HUES48 (cell line): ENCODE data around the gene ZNF558.
"Not testable (repeated sequence)": the region's sequence is repeated elsewhere in the genome, so short reads cannot be mapped to it uniquely, and the experiment has no call there.

Experiments
- H3K27ac ChIP-seq: one replicate; pipeline ENCODE4 v1.7.0; 2013; ENCODE audit warnings: low read depth, low read length, inconsistent platforms
- H3K27me3 ChIP-seq: 2 replicates; pipeline ENCODE4 v1.6.1; 2013; ENCODE audit warnings: mild to moderate bottlenecking, low read length; ENCODE audit not compliant: control insufficient read depth, insufficient read depth
- H3K36me3 ChIP-seq: 2 replicates; pipeline ENCODE4 v1.6.1; 2013; ENCODE audit warnings: low read length; ENCODE audit not compliant: control insufficient read depth, insufficient read depth
- H3K4me1 ChIP-seq: 2 replicates; pipeline ENCODE4 v1.6.1; 2013; ENCODE audit warnings: mild to moderate bottlenecking, low read length; ENCODE audit not compliant: control insufficient read depth, insufficient read depth
- H3K4me3 ChIP-seq: 2 replicates; pipeline ENCODE4 v1.5.1; 2013; ENCODE audit warnings: mild to moderate bottlenecking, low read depth, low read length
- H3K9ac ChIP-seq: 2 replicates; pipeline ENCODE4 v1.6.1; 2013; ENCODE audit warnings: mild to moderate bottlenecking, low read depth, low read length, moderate library complexity
- H3K9me3 ChIP-seq: 2 replicates; pipeline ENCODE4 v1.6.1; 2013; ENCODE audit warnings: low read length; ENCODE audit not compliant: control insufficient read depth, insufficient read depth

The ZNF558 gene

GRCh38 chr19:8806661-8807060 lies 25.4 kb downstream of the ZNF558 start:
- no peak overlapping the region for H3K4me3 ChIP-seq
- peaks cover 83% of the 10 kb centered on the region for H3K9me3 ChIP-seq
- no peak overlapping the region for H3K27ac ChIP-seq
- no peaks in the 10 kb centered on the region for H3K4me1 ChIP-seq
- H3K9ac ChIP-seq, result no peak overlapping the region
- H3K36me3 ChIP-seq, result no peaks in the 10 kb centered on the region
- H3K27me3 ChIP-seq, result no peaks in the 10 kb centered on the region

GRCh38 chr19:8794823-8795222 lies 37.3 kb downstream of the ZNF558 start:
- H3K36me3 ChIP-seq, result no peaks in the 10 kb centered on the region
- H3K9ac ChIP-seq, result no peak overlapping the region
- H3K4me1 ChIP-seq, result no peaks in the 10 kb centered on the region
- no peaks in the 10 kb centered on the region for H3K27me3 ChIP-seq
- H3K27ac ChIP-seq, result no peak overlapping the region
- no peak overlapping the region for H3K4me3 ChIP-seq
- peaks cover 42% of the 10 kb centered on the region for H3K9me3 ChIP-seq

DNA sequence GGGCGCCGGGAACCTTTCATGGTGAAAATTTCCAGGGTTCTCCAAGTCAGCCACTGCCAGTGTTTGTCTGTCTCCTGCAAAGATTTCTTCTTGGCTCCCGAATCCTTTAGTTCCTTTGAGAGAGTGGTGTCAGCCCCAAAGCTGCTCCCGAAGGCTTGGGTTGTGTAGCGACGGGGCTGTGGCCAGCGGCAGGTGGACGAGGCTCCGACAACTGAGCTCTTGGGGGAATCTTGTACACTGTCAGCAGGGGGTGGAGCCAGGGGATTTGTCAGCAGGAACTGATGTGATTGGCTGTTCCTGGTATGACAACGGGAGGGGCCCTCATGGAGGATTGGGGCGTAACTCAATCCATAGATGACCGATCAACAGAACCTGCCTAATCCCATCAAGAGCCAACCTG lies 58.5 kb downstream of the ZNF558 start:
- not testable (repeated sequence) for H3K36me3 ChIP-seq, H3K27me3 ChIP-seq, H3K4me1 ChIP-seq, H3K9ac ChIP-seq, H3K4me3 ChIP-seq, H3K9me3 ChIP-seq, H3K27ac ChIP-seq

DNA sequence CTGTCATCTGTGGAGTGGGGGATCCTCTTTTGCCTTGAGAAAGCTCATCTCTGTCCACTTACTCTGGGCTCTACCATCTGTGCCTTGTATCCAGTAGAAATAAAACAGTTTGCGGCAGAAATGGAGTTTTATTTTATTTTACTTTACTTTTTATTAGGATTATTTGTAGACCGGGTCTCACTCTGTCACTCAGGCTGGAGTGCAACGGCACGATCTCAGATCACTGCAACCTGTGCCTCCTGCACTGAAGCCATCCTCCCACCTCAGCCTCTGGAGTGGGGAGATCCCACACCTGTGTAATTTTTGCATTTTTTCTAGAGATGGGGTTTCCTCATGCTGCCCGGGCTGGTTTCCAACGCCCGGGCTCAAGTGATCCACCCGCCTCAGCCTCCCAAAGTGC lies 62.8 kb downstream of the ZNF558 start:
- not testable (repeated sequence) for H3K9me3 ChIP-seq, H3K27me3 ChIP-seq, H3K4me1 ChIP-seq

GRCh38 chr19:8767257-8767656 lies 64.8 kb downstream of the ZNF558 start:
- H3K4me1 ChIP-seq, H3K9me3 ChIP-seq, H3K9ac ChIP-seq, H3K27me3 ChIP-seq, H3K4me3 ChIP-seq, H3K27ac ChIP-seq, H3K36me3 ChIP-seq: not testable (repeated sequence)

More for the DNA sequence above, 62.8 kb downstream of the ZNF558 start:
- not testable (repeated sequence) for H3K4me3 ChIP-seq, H3K9ac ChIP-seq, H3K27ac ChIP-seq, H3K36me3 ChIP-seq
